Cardiac fibroblast (primary cell): ENCODE measurements around the gene RPS24.

Experiments
- DNase-seq, 2 donors: peaks; one replicate each; pipeline versions ENCODE4 v3.0.0 to v3.0.0-alpha.2; 2010; ENCODE audit warnings: low read depth in 2 of 2
- H3K4me3 ChIP-seq, 2 donors: replicated peaks in 1 of 2; 1 replicate in 1 of 2; 2 replicates in 1 of 2; pipeline ENCODE4 v1.5.1; 2011; ENCODE audit warnings: low read depth in 2 of 2, low read length in 2 of 2, mild to moderate bottlenecking in 2 of 2, moderate library complexity in 1 of 2
- CTCF ChIP-seq: IDR thresholded peaks from one replicate; pipeline ENCODE4 v1.5.1; 2011; ENCODE audit warnings: low read depth, mild to moderate bottlenecking, low read length, inconsistent platforms

Gene RPS24

DNA sequence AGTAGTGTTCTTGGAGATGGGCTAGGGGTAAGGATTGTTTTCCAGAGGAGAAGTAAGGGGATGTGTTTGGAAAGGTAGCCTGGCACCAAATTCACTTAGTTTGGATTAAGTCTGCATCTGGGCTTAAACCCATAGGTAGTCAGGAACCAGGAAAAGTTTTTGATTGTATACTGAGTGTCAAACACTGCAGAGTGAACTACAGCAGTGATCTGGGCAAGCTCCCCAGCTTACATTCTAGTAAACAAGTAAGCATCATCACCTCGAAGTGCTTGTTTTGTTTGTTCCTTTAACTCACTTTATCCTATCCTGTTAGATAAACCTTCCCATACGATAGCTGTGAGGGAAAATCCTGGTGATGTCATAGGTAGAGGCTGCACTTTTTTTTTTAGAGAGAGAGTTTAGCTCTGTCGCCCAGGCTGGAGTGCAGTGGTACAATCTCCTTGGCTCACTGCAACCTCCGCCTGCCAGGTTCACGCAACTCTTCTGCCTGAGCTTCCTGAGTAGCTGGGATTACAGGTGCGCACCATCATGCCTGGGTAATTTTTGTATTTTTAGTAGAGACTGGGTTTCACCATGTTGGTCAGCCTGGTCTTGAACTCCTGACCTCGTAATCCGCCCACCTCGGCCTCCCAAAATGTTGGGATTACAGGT is 2.4 kb downstream of the RPS24 start:
- H3K4me3 ChIP-seq: no peak overlapping the region
- no peak for DNase-seq
- no peak for TF ChIP-seq CTCF

DNA sequence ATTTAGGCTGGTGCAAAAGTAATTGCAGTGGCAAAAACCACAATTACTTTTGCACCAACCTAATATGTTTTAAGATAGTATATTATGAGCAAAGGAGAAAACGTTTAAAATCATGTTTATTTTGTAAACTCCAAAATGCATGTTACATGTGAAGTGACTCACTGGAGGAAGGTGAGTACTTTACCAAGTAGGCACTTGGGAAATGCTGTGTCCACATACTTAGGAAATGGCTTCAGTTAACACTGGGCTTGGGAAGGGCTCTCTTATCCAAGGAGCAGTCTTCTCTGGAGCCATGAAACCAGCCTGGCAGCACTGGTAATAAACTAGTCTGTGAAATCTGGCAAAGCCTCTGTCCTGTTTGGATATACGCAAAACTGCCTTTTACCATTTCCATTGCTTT is 4.4 kb downstream of the RPS24 start:
- H3K4me3 ChIP-seq: no peak overlapping the region
- DNase-seq: peak in 1 of 2 donors; percentile 58
- no peak for TF ChIP-seq CTCF

DNA sequence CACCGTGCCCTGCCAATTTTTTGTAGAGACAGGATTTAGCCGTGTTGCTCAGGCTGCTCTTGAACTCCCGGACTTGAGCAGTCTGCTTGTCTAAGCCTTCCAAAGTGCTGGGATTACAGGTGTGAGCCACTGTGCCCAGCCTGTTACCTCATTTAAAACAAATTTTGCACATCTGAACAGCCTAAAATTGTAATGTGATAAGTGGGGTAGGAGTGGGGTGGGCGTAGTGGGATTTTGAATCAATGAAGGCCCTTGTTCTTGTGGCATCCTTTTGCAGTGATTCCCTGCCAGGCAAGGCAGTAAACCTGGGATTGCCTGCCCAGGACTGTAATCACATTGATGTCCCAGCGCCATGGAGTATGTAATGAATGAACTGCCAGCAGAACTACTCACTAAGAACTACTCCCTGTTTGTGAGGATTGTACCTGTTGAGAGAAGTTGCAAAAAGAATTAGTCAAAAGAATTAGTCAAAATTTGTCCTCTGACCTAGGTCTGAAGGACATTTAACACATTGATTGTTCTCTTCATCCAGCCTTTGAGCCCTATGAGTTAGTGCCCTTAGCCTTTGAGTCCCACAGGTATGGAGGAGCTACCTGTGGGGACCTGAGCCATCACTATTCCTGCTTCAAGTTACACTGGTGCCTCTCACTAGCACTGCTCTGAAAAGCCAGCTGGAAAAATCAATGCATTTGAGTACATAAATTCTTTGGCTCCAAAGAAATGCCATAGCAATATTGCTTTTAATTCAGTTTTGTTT is 5.3 kb downstream of the RPS24 start:
- H3K4me3 ChIP-seq: no peak overlapping the region
- no peak for DNase-seq

GRCh38 chr10:78039743-78040142 is 6.1 kb downstream of the RPS24 start:
- no peak for TF ChIP-seq CTCF
- no peak overlapping the region for H3K4me3 ChIP-seq
- no peak for DNase-seq

More for the DNA sequence above, 5.3 kb downstream of the RPS24 start:
- no peak for TF ChIP-seq CTCF

DNA sequence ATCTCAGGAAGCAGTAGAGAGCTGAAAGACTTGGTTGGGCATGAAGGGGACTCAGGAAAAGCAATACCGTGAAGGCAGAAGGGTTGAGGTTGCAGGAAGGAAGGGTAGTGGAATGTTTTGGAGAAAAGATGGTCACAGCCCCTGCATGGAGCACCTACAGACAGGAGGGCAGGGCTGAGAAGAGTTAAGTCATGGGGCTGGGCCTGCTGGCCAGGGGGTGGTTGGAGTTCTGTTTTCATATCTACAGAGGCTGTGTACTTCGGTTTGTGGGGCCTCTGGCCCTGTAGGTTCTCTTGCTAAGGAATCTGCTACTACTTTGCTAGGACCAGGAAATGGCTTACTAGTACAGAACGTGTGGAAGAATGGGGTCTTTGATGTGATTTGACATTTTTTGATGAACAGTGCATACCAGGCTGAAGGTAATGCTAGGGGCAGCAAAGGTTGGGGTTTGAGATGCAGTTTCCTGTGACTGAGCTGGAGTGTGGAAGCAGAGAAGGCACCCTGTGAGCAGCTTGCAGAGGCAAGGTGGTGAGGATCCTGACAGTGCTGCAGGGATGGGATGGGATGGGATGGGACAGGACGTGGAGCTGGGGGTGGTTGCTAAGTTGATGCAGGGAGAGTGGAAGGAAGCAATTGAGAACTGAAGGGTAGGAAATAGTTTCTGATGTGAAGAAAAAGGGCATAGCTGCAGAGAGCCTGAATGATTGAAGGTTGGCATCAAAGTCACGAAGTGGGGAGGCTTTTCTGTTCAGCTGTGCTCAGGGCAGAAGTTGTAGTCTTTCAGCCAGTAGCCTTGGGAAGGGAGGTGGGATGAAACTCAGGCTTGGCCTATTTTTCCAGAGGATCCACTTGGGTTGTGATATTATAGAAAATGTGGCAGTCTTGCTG is 7.8 kb downstream of the RPS24 start:
- no peak for DNase-seq
- no peak overlapping the region for H3K4me3 ChIP-seq
- TF ChIP-seq CTCF: no peak

DNA sequence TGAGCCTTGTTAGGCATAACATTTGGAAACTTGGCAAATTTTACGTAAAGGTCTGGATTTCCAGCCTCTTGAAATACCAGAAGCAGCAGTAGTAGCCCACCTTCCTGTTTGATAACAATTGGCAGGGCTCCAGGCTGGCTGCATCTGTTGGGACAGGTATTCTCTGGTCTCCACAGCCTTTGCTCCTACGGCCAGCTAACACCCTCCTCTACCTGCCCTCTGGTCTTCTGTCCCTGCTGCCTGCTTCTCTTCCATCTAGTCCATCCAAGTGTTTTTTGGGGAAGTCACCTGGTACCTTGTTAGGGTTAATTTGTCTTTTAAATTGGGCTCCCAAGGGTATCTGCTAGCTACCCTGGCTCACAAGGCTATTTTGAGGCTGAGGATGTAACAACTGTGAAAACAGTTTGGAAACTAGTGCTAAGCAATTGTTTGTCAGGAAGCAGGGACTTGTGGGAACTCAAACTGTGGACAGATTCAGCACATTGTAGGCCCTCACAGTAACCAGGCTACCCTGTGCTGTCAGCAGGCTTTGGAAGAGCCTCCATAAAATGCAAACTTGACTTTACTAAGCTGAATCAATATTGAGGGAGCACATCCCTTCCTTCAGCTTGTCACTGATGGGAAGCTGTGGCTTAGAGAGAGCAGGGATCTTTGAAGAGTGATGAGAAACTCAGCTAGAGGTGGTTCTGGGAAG is 8.5 kb downstream of the RPS24 start:
- no peak for TF ChIP-seq CTCF
- H3K4me3 ChIP-seq: no peak overlapping the region
- DNase-seq: no peak
